Thyroid gland (tissue), 4 donors: ENCODE data around the gene CYP2U1. TPM values are rescaled to one million over a fixed set of nuclear protein-coding genes. Genes with fewer than 3 reads are reported as not detected.
"Not testable (repeated sequence)": the region's sequence is repeated elsewhere in the genome, so short reads cannot be mapped to it uniquely, and the experiment has no call there.

Experiments used
- DNase-seq, 2 donors: peaks; one replicate each; pipeline ENCODE4 v3.0.0-alpha.2; 2019
- H3K27ac ChIP-seq, 3 donors: fragments of 200-600 bp; sonication (generic); 1 replicate in 2 of 3; 2 replicates in 1 of 3; pipeline ENCODE4 v1.5.1; 2016 to 2019; ENCODE audit warnings: mild to moderate bottlenecking in 1 of 3, moderate library complexity in 1 of 3
- H3K27me3 ChIP-seq: fragments of 200-600 bp; sonication (generic); one replicate; pipeline ENCODE4 v1.5.1; 2019
- H3K36me3 ChIP-seq, 2 donors: fragments of 200-600 bp; sonication (generic); one replicate each; pipeline ENCODE4 v1.5.1; 2016 to 2019
- H3K4me1 ChIP-seq, 2 donors: fragments of 200-600 bp; sonication (generic); one replicate each; pipeline ENCODE4 v1.5.1; 2017 to 2019
- H3K4me3 ChIP-seq, 3 donors: fragments of 200-600 bp; sonication (generic); replicated peaks in 1 of 3; 1 replicate in 2 of 3; 2 replicates in 1 of 3; pipeline ENCODE4 v1.5.1; 2016; ENCODE audit warnings: mild to moderate bottlenecking in 1 of 3
- H3K9me3 ChIP-seq: fragments of 200-600 bp; sonication (generic); one replicate; pipeline ENCODE4 v1.5.1; 2017
- POLR2A ChIP-seq, 2 donors: fragments of 450-650 bp; IDR thresholded peaks; one replicate each; pipeline ENCODE4 v1.6.1; 2017; ENCODE audit warnings: antibody characterized with exemption in 2 of 2, mild to moderate bottlenecking in 2 of 2, moderate library complexity in 1 of 2
- WGBS, 2 donors: methylation state at CpG; one replicate each; pipeline ENCODE4 v1.1.5; 2017; 5-methylcytosine and 5-hydroxymethylcytosine counted together
- intact Hi-C: fragments of 100-400 bp; cut with DNase I; formaldehyde crosslinking; loops from one replicate; pipeline ENCODE4 v1.15.1; 2023
- total RNA-seq, 4 donors: library from RNA; depleted of rRNA; stranded (reverse); fragments of >200 nt; gene quantifications; one replicate each; pipeline ENCODE4 v1.2.3, GENCODE V29; 2016
- TF ChIP-seq, protein P1 (sequence below), 6 experiments: fragments of 200-600 bp in 3 of 6; fragments of 450-650 bp in 3 of 6; sonication (generic) in 3 of 6; IDR thresholded peaks; one replicate each; pipeline ENCODE4 v1.5.1; 2016 to 2019; ENCODE audit warnings: antibody characterized with exemption in 6 of 6, mild to moderate bottlenecking in 2 of 6, inconsistent platforms in 1 of 6, moderate library complexity in 1 of 6

Gene CYP2U1
- total RNA-seq, 4 donors from 2014 or later = 7.0 to 13.4 (median 8.7) TPM

DNA sequence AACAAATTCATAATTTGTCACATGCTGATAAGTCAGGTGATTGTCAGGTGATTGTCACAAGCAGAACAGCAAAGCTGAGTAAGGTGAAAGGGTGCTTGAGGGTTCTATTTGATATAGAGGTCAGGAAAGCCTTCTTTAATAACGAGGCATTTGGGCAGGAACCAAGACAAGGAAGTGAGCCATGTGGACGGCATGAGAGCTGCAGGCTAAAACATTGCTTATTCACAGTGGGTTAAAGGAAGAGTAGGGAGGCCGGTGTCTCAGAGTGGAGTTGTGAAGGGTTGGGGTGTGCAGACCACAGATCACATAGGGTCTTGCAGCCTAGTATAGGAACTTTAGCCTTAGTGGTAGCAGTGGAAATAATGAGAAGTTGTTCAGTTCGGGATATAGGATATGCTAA, 31.3 kb upstream of the CYP2U1 start:
- Histone ChIP-seq H3K36me3 (no peaks in the 10 kb centered on the region), H3K4me1 (peaks cover 16 to 17% of the 10 kb centered on the region in 2 donors), H3K9me3 (no peaks in the 10 kb centered on the region), H3K27ac (no peak overlapping the region), H3K4me3 (no peak overlapping the region), H3K27me3 (no peaks in the 10 kb centered on the region)
- WGBS, 2 donors = 81 to 89% methylated on average over 4 of the region's 4 CpGs
- TF ChIP-seq, protein P1, sequence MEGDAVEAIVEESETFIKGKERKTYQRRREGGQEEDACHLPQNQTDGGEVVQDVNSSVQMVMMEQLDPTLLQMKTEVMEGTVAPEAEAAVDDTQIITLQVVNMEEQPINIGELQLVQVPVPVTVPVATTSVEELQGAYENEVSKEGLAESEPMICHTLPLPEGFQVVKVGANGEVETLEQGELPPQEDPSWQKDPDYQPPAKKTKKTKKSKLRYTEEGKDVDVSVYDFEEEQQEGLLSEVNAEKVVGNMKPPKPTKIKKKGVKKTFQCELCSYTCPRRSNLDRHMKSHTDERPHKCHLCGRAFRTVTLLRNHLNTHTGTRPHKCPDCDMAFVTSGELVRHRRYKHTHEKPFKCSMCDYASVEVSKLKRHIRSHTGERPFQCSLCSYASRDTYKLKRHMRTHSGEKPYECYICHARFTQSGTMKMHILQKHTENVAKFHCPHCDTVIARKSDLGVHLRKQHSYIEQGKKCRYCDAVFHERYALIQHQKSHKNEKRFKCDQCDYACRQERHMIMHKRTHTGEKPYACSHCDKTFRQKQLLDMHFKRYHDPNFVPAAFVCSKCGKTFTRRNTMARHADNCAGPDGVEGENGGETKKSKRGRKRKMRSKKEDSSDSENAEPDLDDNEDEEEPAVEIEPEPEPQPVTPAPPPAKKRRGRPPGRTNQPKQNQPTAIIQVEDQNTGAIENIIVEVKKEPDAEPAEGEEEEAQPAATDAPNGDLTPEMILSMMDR (IDR thresholded peaks at IDR 0.05) = no peak
- no peak for TF ChIP-seq POLR2A (IDR thresholded peaks at IDR 0.05)
- DNase-seq = no peak
- intact Hi-C loops = no loop called here

DNA sequence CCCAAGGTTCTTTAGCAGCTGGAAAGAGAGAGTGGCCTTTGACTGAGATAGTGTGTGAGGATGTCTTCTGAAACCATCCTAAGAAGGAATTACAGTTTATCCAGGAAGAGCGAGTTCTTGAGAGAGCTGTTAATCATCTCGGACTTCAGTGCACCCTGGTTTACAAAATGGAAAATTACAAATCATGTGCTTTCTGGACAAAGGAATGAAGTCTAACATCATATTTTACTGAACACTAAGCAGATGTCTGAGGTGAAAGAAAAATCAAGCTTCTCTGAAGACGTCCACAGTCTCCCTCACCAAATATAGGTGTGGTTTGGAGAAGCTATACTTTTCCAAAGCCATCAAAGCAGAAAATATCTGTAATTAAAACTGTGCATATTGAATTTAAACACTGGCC, 30.8 kb upstream of the CYP2U1 start:
- Histone ChIP-seq H3K27ac (no peak overlapping the region), H3K27me3 (no peaks in the 10 kb centered on the region), H3K9me3 (no peaks in the 10 kb centered on the region), H3K4me1 (peaks cover 12 to 13% of the 10 kb centered on the region in 2 donors), H3K36me3 (no peaks in the 10 kb centered on the region), H3K4me3 (no peak overlapping the region)
- 93 to 98% methylated on average over 3 of the region's 3 CpGs for WGBS, 2 donors
- no peak for DNase-seq
- intact Hi-C loops = no loop called here
- TF ChIP-seq POLR2A (IDR thresholded peaks at IDR 0.05) = no peak
- TF ChIP-seq, protein P1 (IDR thresholded peaks at IDR 0.05) = no peak

DNA sequence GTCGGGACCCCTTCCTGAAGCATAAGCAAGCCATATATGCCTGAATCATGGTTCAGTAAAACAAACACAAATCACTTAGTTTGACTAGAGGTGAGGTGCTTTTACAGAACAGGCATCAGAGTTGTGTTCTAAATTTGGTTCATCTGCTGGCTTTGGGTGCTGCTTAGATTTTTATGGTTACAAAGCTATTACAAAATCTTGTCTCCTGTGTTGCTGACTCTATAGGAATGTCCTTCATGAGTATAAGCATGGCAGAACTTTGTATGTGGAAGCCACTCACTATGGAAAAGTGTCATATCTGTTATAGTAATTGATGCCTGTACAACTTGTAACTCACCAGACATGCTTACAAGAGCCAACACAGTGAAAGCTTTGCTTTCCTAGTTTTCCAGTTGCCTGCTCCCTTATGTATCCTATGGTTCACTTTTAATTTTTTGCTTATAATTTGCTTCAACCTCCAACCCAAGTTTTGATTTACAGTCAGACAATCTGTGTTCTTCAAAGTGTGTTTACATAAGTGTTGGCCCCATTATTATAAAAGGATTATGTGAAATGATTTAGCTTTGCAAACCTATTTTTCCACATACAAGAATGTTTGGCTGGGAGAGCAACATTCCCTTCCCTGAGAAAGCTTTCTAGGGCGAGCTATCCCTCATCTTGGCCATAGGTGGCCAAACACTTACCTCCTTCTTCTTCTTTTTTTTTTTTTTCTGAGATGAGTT, 30.0 kb upstream of the CYP2U1 start:
- H3K4me1 ChIP-seq = peaks cover 4 to 7% of the 10 kb centered on the region in 2 donors
- no peak for DNase-seq
- H3K27me3 ChIP-seq = no peaks in the 10 kb centered on the region
- TF ChIP-seq, protein P1 (IDR thresholded peaks at IDR 0.05) = no peak
- TF ChIP-seq POLR2A (IDR thresholded peaks at IDR 0.05) = no peak
- H3K4me3 ChIP-seq = no peak overlapping the region
- no peaks in the 10 kb centered on the region for H3K9me3 ChIP-seq
- no peak overlapping the region for H3K27ac ChIP-seq
- 93 to 96% methylated on average over 2 of the region's 2 CpGs for WGBS, 2 donors
- no peaks in the 10 kb centered on the region for H3K36me3 ChIP-seq
- intact Hi-C loops = no loop called here

DNA sequence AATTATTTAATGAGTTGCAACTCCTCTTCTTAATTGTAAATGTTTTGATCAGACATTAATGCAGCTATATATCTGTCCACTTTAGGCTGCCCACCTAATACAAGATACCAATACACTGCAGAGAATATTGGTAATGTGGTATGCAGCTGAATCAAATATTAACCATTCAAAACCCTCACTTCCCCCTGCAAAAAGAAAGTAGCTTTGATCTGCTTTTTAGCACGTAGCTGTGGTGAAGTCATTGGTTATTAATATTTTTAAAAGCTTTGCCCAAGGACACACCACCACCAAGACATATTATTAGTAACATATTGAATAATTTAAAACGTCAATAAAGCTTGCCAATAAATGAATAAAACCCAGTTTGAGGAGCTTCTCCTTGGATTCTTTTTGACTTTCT, 28.6 kb upstream of the CYP2U1 start:
- Histone ChIP-seq H3K27ac (no peak overlapping the region), H3K4me1 (no peaks in the 10 kb centered on the region), H3K4me3 (no peak overlapping the region), H3K36me3 (no peaks in the 10 kb centered on the region), H3K27me3 (no peaks in the 10 kb centered on the region), H3K9me3 (no peaks in the 10 kb centered on the region)
- intact Hi-C loops = no loop called here
- WGBS, 2 donors = 89 to 93% methylated on average over 2 of the region's 2 CpGs
- no peak for DNase-seq
- TF ChIP-seq, protein P1 (IDR thresholded peaks at IDR 0.05) = no peak
- no peak for TF ChIP-seq POLR2A (IDR thresholded peaks at IDR 0.05)

DNA sequence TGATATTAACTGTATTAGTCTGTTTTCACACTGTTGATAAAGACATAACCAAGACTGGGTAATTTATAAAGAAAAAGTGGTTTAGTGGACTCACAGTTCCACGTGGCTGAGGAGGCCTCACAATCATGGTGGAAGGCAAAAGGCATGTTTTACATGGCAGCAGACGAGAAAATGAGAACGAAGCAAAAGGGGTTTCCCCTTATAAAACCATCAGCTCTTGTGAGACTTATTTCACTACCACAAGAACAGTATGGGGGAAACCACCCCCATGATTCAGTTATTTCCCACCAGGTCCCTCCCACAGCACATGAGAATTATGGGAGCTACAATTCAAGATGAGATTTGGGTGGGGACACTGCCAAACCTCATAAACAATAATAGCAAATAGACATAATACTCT, 26.3 kb upstream of the CYP2U1 start:
- H3K36me3 ChIP-seq, intact Hi-C loops, H3K9me3 ChIP-seq, H3K27me3 ChIP-seq, H3K4me1 ChIP-seq, DNase-seq, H3K4me3 ChIP-seq, H3K27ac ChIP-seq: not testable (repeated sequence)
- 89 to 93% methylated on average over 3 of the region's 3 CpGs for WGBS, 2 donors
